ENCODE data around the gene RAB23.

DNA sequence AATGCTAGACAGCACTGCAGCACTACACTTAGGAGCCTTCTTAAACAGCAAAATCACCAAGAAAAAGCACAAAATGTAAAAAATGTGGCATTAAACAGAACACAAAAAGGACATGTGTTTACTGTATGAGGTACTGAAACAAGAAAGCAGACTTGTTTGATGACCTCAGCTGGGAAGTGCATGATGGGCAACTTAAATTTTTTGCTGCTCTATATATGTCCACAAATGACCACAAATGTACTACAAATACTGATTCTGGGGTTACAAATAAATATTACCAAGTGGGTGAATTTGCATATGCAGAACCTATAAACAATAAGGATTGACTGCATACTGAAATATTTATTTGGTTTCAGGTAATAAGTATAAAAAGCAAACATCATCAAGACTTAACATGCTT is 13.1 kb downstream of the RAB23 start:
- TF ChIP-seq, protein P1, sequence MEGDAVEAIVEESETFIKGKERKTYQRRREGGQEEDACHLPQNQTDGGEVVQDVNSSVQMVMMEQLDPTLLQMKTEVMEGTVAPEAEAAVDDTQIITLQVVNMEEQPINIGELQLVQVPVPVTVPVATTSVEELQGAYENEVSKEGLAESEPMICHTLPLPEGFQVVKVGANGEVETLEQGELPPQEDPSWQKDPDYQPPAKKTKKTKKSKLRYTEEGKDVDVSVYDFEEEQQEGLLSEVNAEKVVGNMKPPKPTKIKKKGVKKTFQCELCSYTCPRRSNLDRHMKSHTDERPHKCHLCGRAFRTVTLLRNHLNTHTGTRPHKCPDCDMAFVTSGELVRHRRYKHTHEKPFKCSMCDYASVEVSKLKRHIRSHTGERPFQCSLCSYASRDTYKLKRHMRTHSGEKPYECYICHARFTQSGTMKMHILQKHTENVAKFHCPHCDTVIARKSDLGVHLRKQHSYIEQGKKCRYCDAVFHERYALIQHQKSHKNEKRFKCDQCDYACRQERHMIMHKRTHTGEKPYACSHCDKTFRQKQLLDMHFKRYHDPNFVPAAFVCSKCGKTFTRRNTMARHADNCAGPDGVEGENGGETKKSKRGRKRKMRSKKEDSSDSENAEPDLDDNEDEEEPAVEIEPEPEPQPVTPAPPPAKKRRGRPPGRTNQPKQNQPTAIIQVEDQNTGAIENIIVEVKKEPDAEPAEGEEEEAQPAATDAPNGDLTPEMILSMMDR (IDR thresholded peaks at IDR 0.05; ENCODE audit: poor library complexity): no peak
- TF ChIP-seq EZH2phosphoT487 (IDR thresholded peaks at IDR 0.05; ENCODE audit: low read depth, severe bottlenecking, unreplicated experiment) (no peak), EZH2 (IDR thresholded peaks at IDR 0.05; ENCODE audit: borderline replicate concordance) (no peak)
